ENCODE data around the gene SOS1. TPM values are rescaled to one million over a fixed set of nuclear protein-coding genes. Genes with fewer than 3 reads are reported as not detected.

SOS1 gene
- total and polyA plus RNA-seq, 2 donors (not counting 1 experiment from before 2014, with no cell fraction given), result 18.2 to 58.1 TPM

DNA sequence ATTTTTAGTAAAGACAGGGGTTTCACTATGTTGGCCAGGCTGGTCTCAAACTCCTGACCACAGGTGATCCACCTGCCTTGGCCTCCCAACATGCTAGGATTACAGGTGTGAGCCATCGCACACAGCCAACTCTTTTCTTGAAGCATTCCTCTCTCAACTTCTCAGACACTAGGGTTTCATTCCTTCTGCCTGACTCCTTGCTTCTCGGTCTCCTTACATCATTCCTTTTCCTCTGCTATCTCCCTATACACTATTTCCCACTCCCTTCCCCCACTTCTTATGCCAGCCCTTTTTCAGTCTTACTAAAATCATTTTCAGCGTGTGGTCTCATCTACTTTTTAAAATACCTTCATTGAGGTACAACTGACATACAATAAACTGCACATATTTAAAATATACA is 6.1 kb downstream of the SOS1 start:
- H4K20me1 ChIP-seq (ENCODE audit: control insufficient read depth, insufficient read depth, low read length, poor library complexity, severe bottlenecking), result peaks cover 60% of the 10 kb centered on the region
- TF ChIP-seq EZH2 (IDR thresholded peaks at IDR 0.05; ENCODE audit: borderline replicate concordance, insufficient read depth, low read depth, low read length, poor library complexity, severe bottlenecking), result no peak
- TF ChIP-seq, protein P1, sequence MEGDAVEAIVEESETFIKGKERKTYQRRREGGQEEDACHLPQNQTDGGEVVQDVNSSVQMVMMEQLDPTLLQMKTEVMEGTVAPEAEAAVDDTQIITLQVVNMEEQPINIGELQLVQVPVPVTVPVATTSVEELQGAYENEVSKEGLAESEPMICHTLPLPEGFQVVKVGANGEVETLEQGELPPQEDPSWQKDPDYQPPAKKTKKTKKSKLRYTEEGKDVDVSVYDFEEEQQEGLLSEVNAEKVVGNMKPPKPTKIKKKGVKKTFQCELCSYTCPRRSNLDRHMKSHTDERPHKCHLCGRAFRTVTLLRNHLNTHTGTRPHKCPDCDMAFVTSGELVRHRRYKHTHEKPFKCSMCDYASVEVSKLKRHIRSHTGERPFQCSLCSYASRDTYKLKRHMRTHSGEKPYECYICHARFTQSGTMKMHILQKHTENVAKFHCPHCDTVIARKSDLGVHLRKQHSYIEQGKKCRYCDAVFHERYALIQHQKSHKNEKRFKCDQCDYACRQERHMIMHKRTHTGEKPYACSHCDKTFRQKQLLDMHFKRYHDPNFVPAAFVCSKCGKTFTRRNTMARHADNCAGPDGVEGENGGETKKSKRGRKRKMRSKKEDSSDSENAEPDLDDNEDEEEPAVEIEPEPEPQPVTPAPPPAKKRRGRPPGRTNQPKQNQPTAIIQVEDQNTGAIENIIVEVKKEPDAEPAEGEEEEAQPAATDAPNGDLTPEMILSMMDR (IDR thresholded peaks at IDR 0.05), result no peak
- H3K4me1 ChIP-seq (ENCODE audit: control insufficient read depth in 2 of 2, insufficient read depth in 2 of 2, low read length in 2 of 2), result peaks cover 31 to 32% of the 10 kb centered on the region in 2 donors
- Mint-ChIP-seq H3K4me3 (no peak overlapping the region), H3K27ac (no peak overlapping the region), H3K9me3 (ENCODE audit: insufficient read depth) (no peaks in the 10 kb centered on the region), H3K4me1 (peaks cover 68% of the 10 kb centered on the region), H3K27me3 (no peaks in the 10 kb centered on the region)
- H2AFZ ChIP-seq (ENCODE audit: insufficient read depth, low read depth, low read length, poor library complexity, severe bottlenecking), result no peak overlapping the region
- no peak overlapping the region for H3K4me3 ChIP-seq (ENCODE audit: control extremely low read depth in 1 of 5, extremely low read depth in 1 of 5, insufficient read depth in 1 of 5, low read depth in 2 of 5, low read length in 4 of 5)
- H3K9ac ChIP-seq (ENCODE audit: low read length), result no peak overlapping the region
- no peak overlapping the region for H3K27ac ChIP-seq (ENCODE audit: low read length in 2 of 2)
- CTCF ChIA-PET, result interaction anchor here (0.7 to 1.0 kb wide), 2 partner anchors 95 to 113 kb away, joined by 3 to 4 read pairs; no protein-coding TSS in a partner anchor
- DNase-seq (no peak), ATAC-seq (ENCODE audit: low read depth) (no peak)
- POLR2A ChIA-PET, result no interaction called here
- peaks cover 100% of the 10 kb centered on the region for H3K79me2 ChIP-seq (ENCODE audit: control insufficient read depth, insufficient read depth, low read length)
- H3K27me3 ChIP-seq (replicated peaks in 1 of 4; ENCODE audit: control extremely low read depth in 1 of 4, control insufficient read depth in 3 of 4, insufficient read depth in 4 of 4, low read length in 3 of 4), result no peaks in the 10 kb centered on the region
- intact Hi-C loops (cut with micrococcal nuclease), result no loop called here
- no peak overlapping the region for H3K4me2 ChIP-seq (replicated peaks; ENCODE audit: low read depth, low read length, poor library complexity, severe bottlenecking)
- no peaks in the 10 kb centered on the region for H3K9me3 ChIP-seq (ENCODE audit: control extremely low read depth in 1 of 3, control insufficient read depth in 2 of 3, insufficient read depth in 1 of 3, low read length in 2 of 3)
- 97% methylated on average over 3 of the region's 3 CpGs for WGBS (ENCODE audit: insufficient coverage)
- peaks cover 2 to 23% of the 10 kb centered on the region in 2 experiments for H3K36me3 ChIP-seq (replicated peaks in 1 of 2; ENCODE audit: control extremely low read depth in 1 of 2, control insufficient read depth in 1 of 2, extremely low read depth in 1 of 2, insufficient read depth in 2 of 2, low read length in 1 of 2)

DNA sequence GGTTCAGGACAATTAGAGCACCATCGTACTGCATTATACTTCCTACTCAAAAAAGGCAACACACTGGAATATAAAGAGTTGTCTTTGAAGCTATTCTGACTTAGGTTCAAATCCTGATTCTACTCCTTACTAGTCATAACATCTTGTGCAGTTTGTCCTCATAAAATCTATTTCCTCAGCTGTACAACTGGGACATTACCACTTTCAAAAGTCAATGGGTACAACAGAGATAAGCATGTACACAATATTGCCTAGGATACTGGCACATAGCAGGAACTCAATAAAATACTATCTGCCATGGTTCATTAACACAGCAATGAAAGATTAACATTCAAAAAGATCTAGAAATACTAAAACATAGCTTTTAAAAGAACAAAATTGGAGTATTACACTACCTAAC is 11.3 kb downstream of the SOS1 start:
- no peak overlapping the region for H3K4me3 ChIP-seq (ENCODE audit: control extremely low read depth in 1 of 5, extremely low read depth in 1 of 5, insufficient read depth in 1 of 5, low read depth in 2 of 5, low read length in 4 of 5)
- Mint-ChIP-seq H3K4me1 (peaks cover 55% of the 10 kb centered on the region), H3K27me3 (no peaks in the 10 kb centered on the region), H3K27ac (no peak overlapping the region), H3K4me3 (no peak overlapping the region), H3K9me3 (ENCODE audit: insufficient read depth) (no peaks in the 10 kb centered on the region)
- H3K36me3 ChIP-seq (replicated peaks in 1 of 2; ENCODE audit: control extremely low read depth in 1 of 2, control insufficient read depth in 1 of 2, extremely low read depth in 1 of 2, insufficient read depth in 2 of 2, low read length in 1 of 2), result peaks cover 3 to 15% of the 10 kb centered on the region in 2 experiments
- H3K79me2 ChIP-seq (ENCODE audit: control insufficient read depth, insufficient read depth, low read length), result peaks cover 98% of the 10 kb centered on the region
- DNase-seq (no peak), ATAC-seq (ENCODE audit: low read depth) (no peak)
- no peaks in the 10 kb centered on the region for H3K27me3 ChIP-seq (replicated peaks in 1 of 4; ENCODE audit: control extremely low read depth in 1 of 4, control insufficient read depth in 3 of 4, insufficient read depth in 4 of 4, low read length in 3 of 4)
- H3K9me3 ChIP-seq (ENCODE audit: control extremely low read depth in 1 of 3, control insufficient read depth in 2 of 3, insufficient read depth in 1 of 3, low read length in 2 of 3), result no peaks in the 10 kb centered on the region
- no peak overlapping the region for H3K4me2 ChIP-seq (replicated peaks; ENCODE audit: low read depth, low read length, poor library complexity, severe bottlenecking)
- WGBS (ENCODE audit: insufficient coverage), result no CpG with 5 or more reads among the region's 1 CpG
- TF ChIP-seq, protein P1 (IDR thresholded peaks at IDR 0.05), result no peak
- no peak for TF ChIP-seq EZH2 (IDR thresholded peaks at IDR 0.05; ENCODE audit: borderline replicate concordance, insufficient read depth, low read depth, low read length, poor library complexity, severe bottlenecking)
- POLR2A ChIA-PET, result no interaction called here
- H2AFZ ChIP-seq (ENCODE audit: insufficient read depth, low read depth, low read length, poor library complexity, severe bottlenecking), result no peak overlapping the region
- peaks cover 49% of the 10 kb centered on the region for H4K20me1 ChIP-seq (ENCODE audit: control insufficient read depth, insufficient read depth, low read length, poor library complexity, severe bottlenecking)
- H3K4me1 ChIP-seq (ENCODE audit: control insufficient read depth in 2 of 2, insufficient read depth in 2 of 2, low read length in 2 of 2), result peaks cover 16% of the 10 kb centered on the region in 2 donors
- CTCF ChIA-PET, result interaction anchor here (1.2 to 3.8 kb wide), 4 partner anchors 9 to 119 kb away, joined by 3 to 20 read pairs (median 10); partner anchors contain the start of gene SOS1
- intact Hi-C loops (cut with micrococcal nuclease), result no loop called here
- H3K27ac ChIP-seq (ENCODE audit: low read length in 2 of 2), result peak overlapping the region in 1 of 2 donors; percentile 17
- H3K9ac ChIP-seq (ENCODE audit: low read length), result no peak overlapping the region

All from B cell (primary cell).